Right hindlimb (tissue), 1 donor: ENCODE measurements around the gene PLPP1.

Experiments used
- DNase-seq: peaks from one replicate; pipeline ENCODE4 v3.0.0-alpha.2; 2018

Gene PLPP1

GRCh38 chr5:55445791-55446190, 89.0 kb downstream of the PLPP1 start:
- no peak for DNase-seq

GRCh38 chr5:55441954-55442353, 92.8 kb downstream of the PLPP1 start:
- no peak for DNase-seq

- no peak for DNase-seq
Observed at GRCh38 chr5:55441107-55441771, 93.5 kb downstream of the PLPP1 start.

GRCh38 chr5:55440188-55440646, 94.5 kb downstream of the PLPP1 start:
- no peak for DNase-seq

- DNase-seq = peak; percentile 61
Observed at GRCh38 chr5:55438998-55439397, 95.8 kb downstream of the PLPP1 start.

GRCh38 chr5:55437859-55438206, 96.9 kb downstream of the PLPP1 start:
- no peak for DNase-seq

GRCh38 chr5:55437452-55437851, 97.3 kb downstream of the PLPP1 start:
- no peak for DNase-seq

- DNase-seq = no peak
Observed at GRCh38 chr5:55432549-55432948, 102.2 kb downstream of the PLPP1 start.

- no peak for DNase-seq
Observed at GRCh38 chr5:55429613-55430253, 105.0 kb downstream of the PLPP1 start.

- DNase-seq = no peak
Observed at GRCh38 chr5:55429221-55429612, 105.5 kb downstream of the PLPP1 start.

- no peak for DNase-seq
Observed at GRCh38 chr5:55427157-55427556, 107.6 kb downstream of the PLPP1 start.

- no peak for DNase-seq
Observed at GRCh38 chr5:55426455-55426854, 108.3 kb downstream of the PLPP1 start.

- no peak for DNase-seq
Observed at GRCh38 chr5:55421074-55421529, 113.7 kb downstream of the PLPP1 start.

- DNase-seq = no peak
Observed at GRCh38 chr5:55418994-55419968, 115.5 kb downstream of the PLPP1 start.

GRCh38 chr5:55416306-55416705, 118.5 kb downstream of the PLPP1 start:
- no peak for DNase-seq

- no peak for DNase-seq
Observed at GRCh38 chr5:55415071-55415470, 119.7 kb downstream of the PLPP1 start.

GRCh38 chr5:55413644-55414043, 121.1 kb downstream of the PLPP1 start:
- DNase-seq = no peak

- DNase-seq = no peak
Observed at GRCh38 chr5:55411876-55412275, 122.9 kb downstream of the PLPP1 start.

- no peak for DNase-seq
Observed at GRCh38 chr5:55410845-55411244, 123.9 kb downstream of the PLPP1 start.

- DNase-seq = no peak
Observed at GRCh38 chr5:55409775-55410174, 125.0 kb downstream of the PLPP1 start.

GRCh38 chr5:55407984-55408383, 126.8 kb downstream of the PLPP1 start:
- no peak for DNase-seq

- DNase-seq = no peak
Observed at GRCh38 chr5:55407059-55407684, 127.6 kb downstream of the PLPP1 start.

- DNase-seq = no peak
Observed at GRCh38 chr5:55406292-55406691, 128.5 kb downstream of the PLPP1 start.
